Measurements from ENCODE around the gene UBTD2. TPM values are rescaled to one million over a fixed set of nuclear protein-coding genes. Genes with fewer than 3 reads are reported as not detected.

UBTD2 gene
- total and polyA plus RNA-seq, 12 donors = 7.5 to 11.3 (median 8.9) TPM

DNA sequence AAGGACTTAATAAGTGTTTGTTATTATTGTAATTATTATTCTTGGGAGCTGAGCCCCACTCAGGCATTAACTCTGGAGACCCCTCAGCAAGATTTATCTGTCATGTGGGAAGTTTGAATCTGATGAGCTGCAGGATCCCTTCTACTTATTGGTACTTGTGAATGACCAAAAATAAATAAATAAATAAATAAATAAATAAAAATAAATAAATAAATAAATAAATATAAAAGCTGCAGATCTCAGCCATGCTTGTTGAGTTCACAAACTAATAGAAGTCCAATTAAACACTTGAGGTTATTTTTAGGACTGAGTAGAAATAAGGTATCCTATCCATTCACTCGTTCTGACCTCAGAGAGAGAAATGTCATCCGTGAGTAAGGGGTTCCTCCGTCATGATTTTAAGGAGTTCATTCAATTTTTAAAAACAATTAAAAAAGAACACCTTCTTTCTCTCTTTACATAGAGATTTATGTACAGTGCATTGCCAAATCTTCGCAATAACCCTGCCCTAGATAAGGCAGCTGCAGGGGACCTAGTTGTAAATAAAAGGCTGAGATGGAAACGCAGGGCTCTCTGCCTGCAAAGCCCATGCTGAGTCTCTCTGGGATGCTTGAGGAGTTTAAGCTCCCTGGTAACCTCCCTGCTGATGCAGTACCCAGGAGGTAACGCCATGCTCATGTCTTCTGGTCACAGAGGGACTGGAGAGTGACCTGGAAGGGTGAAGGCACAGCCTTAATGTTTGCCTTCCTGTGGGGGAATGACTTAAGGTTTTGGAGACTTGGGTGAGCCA is 88.4 kb downstream of the UBTD2 start:
- no peak overlapping the region for H3K27ac ChIP-seq
- no peak for ATAC-seq
- intact Hi-C loops (cut with DNase I) = loop anchor here in 3 of 10 donors (5.0 to 10.0 kb wide), 3 partner anchors 90 to 100 kb away; partner anchors contain the start of gene UBTD2 (in 1 of the 3)
- H3K27me3 ChIP-seq = no peaks in the 10 kb centered on the region
- H3K4me1 ChIP-seq = no peaks in the 10 kb centered on the region
- DNase-seq = no peak
- no peaks in the 10 kb centered on the region for H3K36me3 ChIP-seq
- TF ChIP-seq, protein P1, sequence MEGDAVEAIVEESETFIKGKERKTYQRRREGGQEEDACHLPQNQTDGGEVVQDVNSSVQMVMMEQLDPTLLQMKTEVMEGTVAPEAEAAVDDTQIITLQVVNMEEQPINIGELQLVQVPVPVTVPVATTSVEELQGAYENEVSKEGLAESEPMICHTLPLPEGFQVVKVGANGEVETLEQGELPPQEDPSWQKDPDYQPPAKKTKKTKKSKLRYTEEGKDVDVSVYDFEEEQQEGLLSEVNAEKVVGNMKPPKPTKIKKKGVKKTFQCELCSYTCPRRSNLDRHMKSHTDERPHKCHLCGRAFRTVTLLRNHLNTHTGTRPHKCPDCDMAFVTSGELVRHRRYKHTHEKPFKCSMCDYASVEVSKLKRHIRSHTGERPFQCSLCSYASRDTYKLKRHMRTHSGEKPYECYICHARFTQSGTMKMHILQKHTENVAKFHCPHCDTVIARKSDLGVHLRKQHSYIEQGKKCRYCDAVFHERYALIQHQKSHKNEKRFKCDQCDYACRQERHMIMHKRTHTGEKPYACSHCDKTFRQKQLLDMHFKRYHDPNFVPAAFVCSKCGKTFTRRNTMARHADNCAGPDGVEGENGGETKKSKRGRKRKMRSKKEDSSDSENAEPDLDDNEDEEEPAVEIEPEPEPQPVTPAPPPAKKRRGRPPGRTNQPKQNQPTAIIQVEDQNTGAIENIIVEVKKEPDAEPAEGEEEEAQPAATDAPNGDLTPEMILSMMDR (IDR thresholded peaks at IDR 0.05) = no peak
- H3K4me3 ChIP-seq = no peak overlapping the region
- WGBS, 2 donors = 59 to 69% methylated on average over 6 of the region's 6 CpGs
- no peaks in the 10 kb centered on the region for H3K9me3 ChIP-seq

DNA sequence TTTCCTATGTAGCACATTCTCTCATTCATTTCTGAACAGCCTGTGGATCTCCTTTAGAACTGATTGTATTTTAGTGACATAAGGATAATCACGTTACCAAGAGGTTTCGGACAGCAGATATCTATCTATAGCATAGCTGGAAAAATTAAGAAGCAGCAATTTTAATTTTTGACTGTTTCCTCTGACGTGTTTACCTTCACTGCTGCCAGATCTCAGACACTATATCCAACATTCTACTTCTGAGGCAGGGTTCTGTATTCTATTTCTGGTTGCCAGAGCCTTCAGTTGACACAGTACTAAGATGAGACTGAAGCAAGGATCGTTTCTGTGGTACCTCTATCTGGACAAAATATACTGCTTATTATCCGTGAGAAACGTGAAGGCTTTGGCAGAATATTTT is 89.7 kb downstream of the UBTD2 start, which contains the start of gene EFCAB9:
Gene EFCAB9 (plus strand): TSS at position 301 of the 400 bp plus-strand sequence. CDS start 1 bp downstream, at position 302.
- TF ChIP-seq, protein P1 (IDR thresholded peaks at IDR 0.05) = no peak
- Histone ChIP-seq H3K27me3 (no peaks in the 10 kb centered on the region), H3K9me3 (no peaks in the 10 kb centered on the region), H3K36me3 (no peaks in the 10 kb centered on the region), H3K4me1 (peaks cover 0 to 1% (median 0%) of the 10 kb centered on the region in 9 donors), H3K27ac (no peak within 1 kb of the TSS), H3K4me3 (no peak within 1 kb of the TSS)
- intact Hi-C loops (cut with DNase I) = loop anchor here in 3 of 10 donors (5.0 to 10.0 kb wide), 3 partner anchors 91 to 101 kb away; partner anchors contain the start of gene UBTD2 (in 1 of the 3)
- no peak for DNase-seq
- WGBS, 2 donors = 79 to 83% methylated on average over 6 of the region's 6 CpGs
- no peak for ATAC-seq

DNA sequence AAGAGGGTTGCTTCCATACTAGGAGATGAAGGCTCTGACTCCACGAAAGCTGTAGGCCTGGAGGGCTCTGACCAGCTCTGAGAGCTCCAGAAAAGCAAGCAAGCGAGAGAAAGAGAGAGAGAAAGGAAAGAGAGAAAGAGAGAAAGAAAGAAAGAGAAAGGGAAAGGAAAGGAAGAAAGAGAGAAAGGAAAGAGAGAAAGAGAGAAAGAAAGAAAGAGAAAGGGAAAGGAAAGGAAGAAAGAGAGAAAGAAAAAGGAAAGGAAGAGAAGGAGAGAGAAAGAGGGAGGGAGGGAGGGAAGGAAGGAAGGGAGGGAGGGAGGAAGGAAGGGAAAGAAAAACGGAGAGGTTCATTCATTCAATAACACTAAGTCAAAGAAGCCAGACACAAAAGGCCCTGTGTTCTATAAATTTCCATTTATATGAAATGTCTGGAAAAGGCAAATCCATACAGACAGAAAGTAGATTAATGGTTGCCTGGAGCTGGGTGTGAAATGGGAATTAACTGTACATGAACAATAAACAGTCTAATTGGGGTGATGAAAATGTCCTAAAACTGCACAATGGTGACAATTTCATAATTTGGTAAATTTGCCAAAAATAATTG is 93.8 kb downstream of the UBTD2 start:
- no peaks in the 10 kb centered on the region for H3K9me3 ChIP-seq
- H3K27me3 ChIP-seq = no peaks in the 10 kb centered on the region
- WGBS, 2 donors = 70 to 75% methylated on average over 3 of the region's 3 CpGs
- intact Hi-C loops (cut with DNase I) = loop anchor here in 9 of 10 donors (2.0 to 10.0 kb wide), 12 partner anchors 47 to 277 kb away; partner anchors contain the start of gene UBTD2 (in 4 of the 9)
- TF ChIP-seq, protein P1 (IDR thresholded peaks at IDR 0.05) = no peak
- no peak overlapping the region for H3K27ac ChIP-seq
- no peak overlapping the region for H3K4me3 ChIP-seq
- ATAC-seq = no peak
- H3K36me3 ChIP-seq = peaks cover 0 to 7% (median 0%) of the 10 kb centered on the region in 9 donors
- H3K4me1 ChIP-seq = peaks cover 0 to 29% (median 22%) of the 10 kb centered on the region in 9 donors
- no peak for DNase-seq
